Activated naive CD8-positive, alpha-beta T cell treated with anti-CD3 and anti-CD28 coated beads for 36 hours (primary cell): ENCODE data around the gene MUCL3. TPM values are rescaled to one million over a fixed set of nuclear protein-coding genes. Genes with fewer than 3 reads are reported as not detected.

Source experiments
- DNase-seq: peaks from one replicate; pipeline ENCODE4 v3.0.0; 2021
- H3K27ac Mint-ChIP-seq: one replicate; pipeline ENCODE4 v1.8.0; 2022; ENCODE audit warnings: mild to moderate bottlenecking, moderate library complexity, mixed read lengths
- H3K27me3 Mint-ChIP-seq: one replicate; pipeline ENCODE4 v1.8.0; 2022; ENCODE audit warnings: mild to moderate bottlenecking, mixed read lengths
- H3K36me3 Mint-ChIP-seq: one replicate; pipeline ENCODE4 v1.8.0; 2021; ENCODE audit warnings: mild to moderate bottlenecking, mixed read lengths
- H3K4me1 Mint-ChIP-seq: one replicate; pipeline ENCODE4 v1.8.0; 2021; ENCODE audit warnings: mixed read lengths
- H3K4me3 Mint-ChIP-seq: one replicate; pipeline ENCODE4 v1.8.0; 2022; ENCODE audit warnings: mild to moderate bottlenecking, moderate library complexity, mixed read lengths
- H3K9me3 Mint-ChIP-seq: one replicate; pipeline ENCODE4 v1.8.0; 2022; ENCODE audit warnings: mixed read lengths
- total RNA-seq, 2 experiments: library from RNA; stranded (reverse); gene quantifications; one replicate each; pipeline ENCODE4 v1.2.3, GENCODE V29; 2021

The MUCL3 gene
- total RNA-seq, 2 experiments from 2014 or later = not detected

- Mint-ChIP-seq H3K36me3 (no peaks in the 10 kb centered on the region), H3K27ac (no peak overlapping the region)
These were observed 30.2 kb downstream of the MUCL3 start for GRCh38 chr6:30970946-30971345.

GRCh38 chr6:30972816-30973215, 32.0 kb downstream of the MUCL3 start:
- no peak for DNase-seq

More at GRCh38 chr6:30970946-30971345, 30.2 kb downstream of the MUCL3 start:
- Mint-ChIP-seq H3K4me1 (no peaks in the 10 kb centered on the region), H3K4me3 (no peak overlapping the region), H3K9me3 (no peaks in the 10 kb centered on the region), H3K27me3 (peaks cover 4% of the 10 kb centered on the region)
- no peak for DNase-seq

GRCh38 chr6:30974490-30975252, 33.9 kb downstream of the MUCL3 start:
- no peaks in the 10 kb centered on the region for H3K36me3 Mint-ChIP-seq
- H3K27me3 Mint-ChIP-seq = peaks cover 7% of the 10 kb centered on the region
- H3K4me3 Mint-ChIP-seq = no peak overlapping the region
- no peak for DNase-seq
- H3K27ac Mint-ChIP-seq = no peak overlapping the region
- no peaks in the 10 kb centered on the region for H3K9me3 Mint-ChIP-seq
- H3K4me1 Mint-ChIP-seq = no peaks in the 10 kb centered on the region

More at GRCh38 chr6:30972816-30973215, 32.0 kb downstream of the MUCL3 start:
- H3K4me1 Mint-ChIP-seq = no peaks in the 10 kb centered on the region
- no peaks in the 10 kb centered on the region for H3K9me3 Mint-ChIP-seq
- peaks cover under 1% of the 10 kb centered on the region for H3K27me3 Mint-ChIP-seq
- H3K4me3 Mint-ChIP-seq = no peak overlapping the region
- no peaks in the 10 kb centered on the region for H3K36me3 Mint-ChIP-seq
- no peak overlapping the region for H3K27ac Mint-ChIP-seq

DNA sequence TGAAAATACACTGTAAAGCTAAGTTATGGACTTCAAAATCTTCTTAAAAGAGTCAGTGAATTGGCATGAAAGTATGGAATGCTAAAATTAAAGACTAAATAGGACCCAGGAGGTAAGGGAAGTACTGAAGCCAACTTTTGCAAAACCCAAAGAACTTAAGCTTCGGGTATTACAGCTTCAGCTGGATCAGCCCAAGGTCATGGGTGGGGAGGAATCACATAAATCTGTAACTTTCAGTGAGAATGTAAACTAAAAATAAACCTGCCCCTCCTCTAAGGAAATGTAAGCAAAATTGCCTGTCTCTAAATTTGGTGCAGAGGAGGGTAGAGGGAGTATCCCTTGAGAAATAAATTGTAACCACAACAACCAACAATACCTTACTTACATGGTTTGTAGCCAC, 38.4 kb downstream of the MUCL3 start:
- H3K36me3 Mint-ChIP-seq = no peaks in the 10 kb centered on the region
- no peak overlapping the region for H3K4me3 Mint-ChIP-seq
- H3K27ac Mint-ChIP-seq = no peak overlapping the region
- H3K27me3 Mint-ChIP-seq = peaks cover 41% of the 10 kb centered on the region
- no peak for DNase-seq
- H3K4me1 Mint-ChIP-seq = peaks cover 5% of the 10 kb centered on the region
- no peaks in the 10 kb centered on the region for H3K9me3 Mint-ChIP-seq

- H3K36me3 Mint-ChIP-seq = no peaks in the 10 kb centered on the region
- no peak overlapping the region for H3K4me3 Mint-ChIP-seq
- no peaks in the 10 kb centered on the region for H3K9me3 Mint-ChIP-seq
- peaks cover 5% of the 10 kb centered on the region for H3K4me1 Mint-ChIP-seq
- no peak overlapping the region for H3K27ac Mint-ChIP-seq
- peaks cover 41% of the 10 kb centered on the region for H3K27me3 Mint-ChIP-seq
- DNase-seq = no peak
These were observed 38.9 kb downstream of the MUCL3 start for GRCh38 chr6:30979690-30980089.

GRCh38 chr6:30981942-30982772, 41.4 kb downstream of the MUCL3 start:
- no peak overlapping the region for H3K27ac Mint-ChIP-seq
- H3K36me3 Mint-ChIP-seq = no peaks in the 10 kb centered on the region
- H3K9me3 Mint-ChIP-seq = no peaks in the 10 kb centered on the region
- DNase-seq = no peak
- H3K27me3 Mint-ChIP-seq = peaks cover 41% of the 10 kb centered on the region
- peaks cover 13% of the 10 kb centered on the region for H3K4me1 Mint-ChIP-seq
- no peak overlapping the region for H3K4me3 Mint-ChIP-seq

DNA sequence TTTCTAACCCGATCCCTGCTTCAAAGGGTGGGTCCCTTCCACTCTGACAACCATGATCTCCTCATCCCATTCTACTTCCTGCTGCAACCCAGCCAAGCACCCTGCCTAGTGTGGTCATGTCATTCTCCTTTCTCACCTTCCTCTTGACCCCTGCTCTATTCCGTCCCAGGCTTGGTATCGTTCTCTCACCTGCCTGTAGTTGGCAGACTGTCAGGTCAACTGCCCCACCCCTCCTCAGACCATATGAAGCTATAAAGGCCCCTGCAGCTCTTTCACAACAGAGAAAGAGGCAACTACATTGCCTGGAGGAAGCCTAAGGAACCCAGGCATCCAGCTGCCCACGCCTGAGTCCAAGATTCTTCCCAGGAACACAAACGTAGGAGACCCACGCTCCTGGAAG, 42.7 kb downstream of the MUCL3 start, which contains the start of gene MUC21:
Gene MUC21 (plus strand): TSS at position 280 of the 400 bp plus-strand sequence. CDS start 241 bp downstream, outside the sequence.
- Mint-ChIP-seq H3K36me3 (no peaks in the 10 kb centered on the region), H3K4me3 (no peak within 1 kb of the TSS), H3K27me3 (peaks cover 34% of the 10 kb centered on the region), H3K4me1 (peaks cover 13% of the 10 kb centered on the region), H3K9me3 (no peaks in the 10 kb centered on the region), H3K27ac (no peak within 1 kb of the TSS)
- DNase-seq = no peak

DNA sequence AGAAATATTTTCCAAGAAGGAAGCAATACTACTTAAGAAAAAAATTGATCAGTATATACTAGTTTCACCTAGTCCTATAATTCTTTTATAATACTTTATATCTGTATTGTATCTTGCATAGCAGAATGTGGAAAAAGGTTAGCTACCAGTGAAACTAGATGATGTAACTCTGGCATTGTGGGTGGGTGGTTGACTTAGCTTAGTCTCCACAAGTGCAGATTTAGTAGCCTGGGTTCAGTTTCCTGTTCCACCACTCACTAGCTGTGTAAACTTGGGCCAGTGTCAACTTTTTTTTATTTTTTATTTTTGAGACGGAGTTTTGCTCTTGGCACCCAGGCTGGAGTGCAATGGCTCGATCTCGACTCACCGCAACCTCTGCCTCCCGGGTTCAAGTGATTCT, 44.7 kb downstream of the MUCL3 start:
- Mint-ChIP-seq H3K4me3 (no peak overlapping the region), H3K36me3 (no peaks in the 10 kb centered on the region), H3K27me3 (peaks cover 30% of the 10 kb centered on the region), H3K4me1 (peaks cover 21% of the 10 kb centered on the region), H3K9me3 (no peaks in the 10 kb centered on the region), H3K27ac (peak overlapping the region; percentile 59)
- DNase-seq = peak; percentile 12

DNA sequence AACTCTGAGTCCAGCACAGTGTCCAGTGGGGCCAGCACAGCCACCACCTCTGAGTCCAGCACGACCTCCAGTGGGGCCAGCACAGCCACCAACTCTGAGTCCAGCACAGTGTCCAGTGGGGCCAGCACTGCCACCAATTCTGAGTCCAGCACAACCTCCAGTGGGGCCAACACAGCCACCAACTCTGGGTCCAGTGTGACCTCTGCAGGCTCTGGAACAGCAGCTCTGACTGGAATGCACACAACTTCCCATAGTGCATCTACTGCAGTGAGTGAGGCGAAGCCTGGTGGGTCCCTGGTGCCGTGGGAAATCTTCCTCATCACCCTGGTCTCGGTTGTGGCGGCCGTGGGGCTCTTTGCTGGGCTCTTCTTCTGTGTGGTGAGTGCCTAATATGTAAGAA, 46.5 kb downstream of the MUCL3 start:
- Mint-ChIP-seq H3K27me3 (peaks cover 16% of the 10 kb centered on the region), H3K27ac (no peak overlapping the region), H3K4me1 (peaks cover 22% of the 10 kb centered on the region), H3K9me3 (no peaks in the 10 kb centered on the region), H3K4me3 (no peak overlapping the region), H3K36me3 (no peaks in the 10 kb centered on the region)
- DNase-seq = no peak

GRCh38 chr6:30988209-30988825, 47.5 kb downstream of the MUCL3 start:
- peaks cover 7% of the 10 kb centered on the region for H3K27me3 Mint-ChIP-seq
- no peaks in the 10 kb centered on the region for H3K36me3 Mint-ChIP-seq
- H3K4me1 Mint-ChIP-seq = peaks cover 21% of the 10 kb centered on the region
- no peak for DNase-seq
- no peak overlapping the region for H3K27ac Mint-ChIP-seq
- no peak overlapping the region for H3K4me3 Mint-ChIP-seq
- no peaks in the 10 kb centered on the region for H3K9me3 Mint-ChIP-seq

DNA sequence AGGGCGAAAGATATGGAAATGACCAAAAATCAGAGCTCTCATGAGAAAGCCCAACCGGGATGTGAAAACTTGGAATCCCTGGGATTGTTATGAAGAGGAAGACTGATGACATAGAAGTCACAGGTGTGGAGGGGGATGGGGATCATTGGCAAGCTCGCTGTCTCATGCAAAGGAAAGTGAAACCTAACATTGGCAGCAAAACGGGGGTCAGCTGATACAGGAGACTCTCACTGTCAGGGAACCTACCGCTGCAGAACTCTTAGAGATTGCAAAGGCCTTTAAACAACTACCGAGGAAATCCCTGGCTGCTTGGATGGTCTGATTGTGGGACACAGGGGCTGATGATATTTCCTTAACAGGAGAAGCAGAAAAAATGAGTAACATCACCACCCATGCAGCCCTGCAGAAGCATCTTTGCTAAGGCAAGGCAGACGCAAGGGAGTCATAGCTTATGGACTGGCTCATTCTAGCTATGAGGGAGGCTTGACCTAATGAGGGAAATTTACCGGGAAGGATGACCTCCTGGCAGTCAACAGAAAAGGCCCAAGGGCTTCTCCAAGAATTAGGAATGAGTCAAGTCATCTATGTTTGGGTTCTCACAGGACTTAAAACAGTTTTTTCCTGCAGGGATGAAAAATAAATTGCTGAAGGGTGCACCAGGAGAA, 49.8 kb downstream of the MUCL3 start:
- peaks cover 16% of the 10 kb centered on the region for H3K4me1 Mint-ChIP-seq
- H3K27ac Mint-ChIP-seq = peak overlapping the region; percentile 44
- DNase-seq = peak; percentile 23
- H3K36me3 Mint-ChIP-seq = no peaks in the 10 kb centered on the region
- H3K27me3 Mint-ChIP-seq = no peaks in the 10 kb centered on the region
- no peaks in the 10 kb centered on the region for H3K9me3 Mint-ChIP-seq
- peak overlapping the region; percentile 33 for H3K4me3 Mint-ChIP-seq

DNA sequence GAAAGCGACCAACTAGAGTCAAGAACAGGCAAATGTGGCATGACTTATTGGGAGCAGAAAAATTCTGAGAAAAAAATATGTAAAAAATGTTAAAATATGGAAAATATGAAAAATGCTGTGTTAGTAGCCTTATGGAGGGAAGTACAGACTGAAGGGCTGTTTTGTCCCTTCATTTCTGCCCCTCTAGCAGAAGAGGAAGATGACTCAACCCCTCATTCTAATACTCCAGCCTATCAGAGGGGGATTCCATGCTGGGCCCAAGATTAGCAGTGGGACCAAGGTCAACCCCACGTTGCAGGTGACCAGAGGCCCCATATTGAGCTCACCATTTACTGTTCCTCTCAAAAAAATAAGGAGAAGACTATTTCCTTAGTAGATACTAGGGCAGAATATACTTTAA, 51.1 kb downstream of the MUCL3 start:
- no peak for DNase-seq
- Mint-ChIP-seq H3K9me3 (no peaks in the 10 kb centered on the region), H3K36me3 (no peaks in the 10 kb centered on the region), H3K4me3 (no peak overlapping the region), H3K4me1 (peaks cover 13% of the 10 kb centered on the region), H3K27ac (no peak overlapping the region), H3K27me3 (no peaks in the 10 kb centered on the region)

GRCh38 chr6:30997301-30997700, 56.5 kb downstream of the MUCL3 start:
- Mint-ChIP-seq H3K4me3 (no peak overlapping the region), H3K27me3 (no peaks in the 10 kb centered on the region), H3K4me1 (peaks cover 2% of the 10 kb centered on the region), H3K9me3 (no peaks in the 10 kb centered on the region), H3K36me3 (no peaks in the 10 kb centered on the region), H3K27ac (no peak overlapping the region)
- DNase-seq = no peak

DNA sequence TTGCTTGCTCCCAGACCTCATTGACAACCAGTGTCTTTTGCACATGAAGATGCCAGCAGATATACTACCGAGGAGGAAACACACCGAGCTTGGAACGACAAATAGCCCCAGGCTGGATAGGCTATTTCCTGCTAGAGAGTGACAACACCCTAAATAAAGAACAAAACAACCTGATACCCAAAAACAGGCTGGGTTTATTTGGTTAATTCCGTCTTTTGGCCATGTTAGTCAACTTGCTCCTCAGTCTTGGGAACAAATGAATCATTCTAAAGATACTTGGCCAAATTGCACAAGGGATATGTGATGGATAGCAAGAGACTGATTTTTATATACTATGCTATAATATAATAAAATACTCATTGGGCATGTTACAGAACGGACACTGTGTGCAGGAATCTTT, 58.0 kb downstream of the MUCL3 start:
- H3K27ac Mint-ChIP-seq = no peak overlapping the region
- H3K27me3 Mint-ChIP-seq = no peaks in the 10 kb centered on the region
- H3K4me3 Mint-ChIP-seq = no peak overlapping the region
- no peaks in the 10 kb centered on the region for H3K9me3 Mint-ChIP-seq
- peaks cover 2% of the 10 kb centered on the region for H3K4me1 Mint-ChIP-seq
- H3K36me3 Mint-ChIP-seq = no peaks in the 10 kb centered on the region
- no peak for DNase-seq
